Stimulated activated naive CD8-positive, alpha-beta T cell treated with anti-CD3 and anti-CD28 coated beads, Interleukin-15, amount 100 ng/mL, for 72 hours (primary cell): ENCODE measurements around the gene EFNA2.

Source experiments
- ATAC-seq: fragments of 150-1000 bp; cut with Tn5 transposase; 2 replicates; pipeline ENCODE4 v1.10.0; 2021; ENCODE audit warnings: mild to moderate bottlenecking, moderate library complexity
- DNase-seq, 2 donors: peaks; one replicate each; pipeline ENCODE4 v3.0.0; 2021 to 2022
- H3K27ac Mint-ChIP-seq, 2 donors: one replicate each; pipeline ENCODE4 v1.8.0; 2022; ENCODE audit warnings: mild to moderate bottlenecking in 2 of 2, mixed read lengths in 2 of 2, moderate library complexity in 2 of 2
- H3K27me3 Mint-ChIP-seq: one replicate; pipeline ENCODE4 v1.8.0; 2022; ENCODE audit warnings: mixed read lengths
- H3K4me1 Mint-ChIP-seq: one replicate; pipeline ENCODE4 v1.8.0; 2022; ENCODE audit warnings: mild to moderate bottlenecking, mixed read lengths
- H3K4me3 Mint-ChIP-seq, 2 donors: one replicate each; pipeline ENCODE4 v1.8.0; 2022; ENCODE audit warnings: mild to moderate bottlenecking in 2 of 2, mixed read lengths in 2 of 2, moderate library complexity in 1 of 2
- H3K9me3 Mint-ChIP-seq, 2 donors: one replicate each; pipeline ENCODE4 v1.8.0; 2022; ENCODE audit warnings: mixed read lengths in 2 of 2

EFNA2 gene

GRCh38 chr19:1272423-1273262, 13.0 kb upstream of the EFNA2 start:
- peak overlapping the region; percentile 25 to 65 for H3K27ac Mint-ChIP-seq
- no peaks in the 10 kb centered on the region for H3K9me3 Mint-ChIP-seq
- peaks cover 87% of the 10 kb centered on the region for H3K4me1 Mint-ChIP-seq
- H3K27me3 Mint-ChIP-seq = no peaks in the 10 kb centered on the region
- no peak for ATAC-seq
- no peak for DNase-seq
- H3K4me3 Mint-ChIP-seq = peak overlapping the region; percentile 10 to 32

GRCh38 chr19:1273263-1274041, 12.2 kb upstream of the EFNA2 start:
- ATAC-seq = no peak
- Mint-ChIP-seq H3K4me3 (peak overlapping the region; percentile 82 to 83), H3K27ac (peak overlapping the region in 1 of 2 donors; percentile 64), H3K4me1 (peaks cover 86% of the 10 kb centered on the region), H3K9me3 (no peaks in the 10 kb centered on the region), H3K27me3 (no peaks in the 10 kb centered on the region)
- no peak for DNase-seq

GRCh38 chr19:1274081-1274851, 11.4 kb upstream of the EFNA2 start:
- Mint-ChIP-seq H3K4me1 (peaks cover 84% of the 10 kb centered on the region), H3K27ac (peak overlapping the region in 1 of 2 donors; percentile 64)
- ATAC-seq = no peak

GRCh38 chr19:1274852-1275259, 10.8 kb upstream of the EFNA2 start:
- H3K9me3 Mint-ChIP-seq = no peaks in the 10 kb centered on the region
- no peaks in the 10 kb centered on the region for H3K27me3 Mint-ChIP-seq
- peak overlapping the region; percentile 82 to 83 for H3K4me3 Mint-ChIP-seq
- DNase-seq (no peak), ATAC-seq (peak; percentile 1)
- peaks cover 89% of the 10 kb centered on the region for H3K4me1 Mint-ChIP-seq
- peak overlapping the region in 1 of 2 donors; percentile 54 for H3K27ac Mint-ChIP-seq

More at GRCh38 chr19:1274081-1274851, 11.4 kb upstream of the EFNA2 start:
- DNase-seq = no peak
- Mint-ChIP-seq H3K9me3 (no peaks in the 10 kb centered on the region), H3K4me3 (peak overlapping the region; percentile 82 to 83), H3K27me3 (no peaks in the 10 kb centered on the region)

- peak; percentile 94 to 97 for DNase-seq
- Mint-ChIP-seq H3K4me3 (peak within 1 kb of the TSS; percentile 82 to 83), H3K27ac (peak within 1 kb of the TSS; percentile 93 to 95), H3K27me3 (no peaks in the 10 kb centered on the region), H3K9me3 (no peaks in the 10 kb centered on the region), H3K4me1 (peaks cover 89% of the 10 kb centered on the region)
- ATAC-seq = peak; percentile 91
Measured at GRCh38 chr19:1275260-1275975, 10.3 kb upstream of the EFNA2 start, which contains the start of gene FAM174C. FAM174C (plus strand) TSS chr19:1275530; CDS start chr19:1275550, 20 bp downstream.

GRCh38 chr19:1275976-1276627, 9.6 kb upstream of the EFNA2 start:
- H3K4me1 Mint-ChIP-seq = peaks cover 84% of the 10 kb centered on the region
- DNase-seq (no peak), ATAC-seq (no peak)
- H3K27ac Mint-ChIP-seq = peak overlapping the region; percentile 93 to 95
- no peaks in the 10 kb centered on the region for H3K9me3 Mint-ChIP-seq
- no peaks in the 10 kb centered on the region for H3K27me3 Mint-ChIP-seq
- peak overlapping the region; percentile 78 to 81 for H3K4me3 Mint-ChIP-seq

- DNase-seq (no peak), ATAC-seq (no peak)
- H3K27ac Mint-ChIP-seq = peak overlapping the region; percentile 79 to 93
- no peaks in the 10 kb centered on the region for H3K9me3 Mint-ChIP-seq
- H3K4me3 Mint-ChIP-seq = peak overlapping the region; percentile 78 to 81
- peaks cover 79% of the 10 kb centered on the region for H3K4me1 Mint-ChIP-seq
- H3K27me3 Mint-ChIP-seq = peaks cover 3% of the 10 kb centered on the region
Measured at GRCh38 chr19:1276628-1277022, 9.0 kb upstream of the EFNA2 start.

GRCh38 chr19:1277061-1277460, 8.6 kb upstream of the EFNA2 start:
- H3K4me1 Mint-ChIP-seq = peaks cover 74% of the 10 kb centered on the region
- no peak for DNase-seq

GRCh38 chr19:1278074-1278473, 7.6 kb upstream of the EFNA2 start:
- no peak for ATAC-seq
- Mint-ChIP-seq H3K4me3 (peak overlapping the region; percentile 3 to 39), H3K27ac (no peak overlapping the region), H3K4me1 (peaks cover 64% of the 10 kb centered on the region), H3K9me3 (no peaks in the 10 kb centered on the region), H3K27me3 (peaks cover 7% of the 10 kb centered on the region)
- no peak for DNase-seq

More at GRCh38 chr19:1277061-1277460, 8.6 kb upstream of the EFNA2 start:
- no peak for ATAC-seq
- Mint-ChIP-seq H3K27ac (peak overlapping the region; percentile 79 to 93), H3K9me3 (no peaks in the 10 kb centered on the region), H3K4me3 (peak overlapping the region; percentile 78 to 81), H3K27me3 (peaks cover 7% of the 10 kb centered on the region)

GRCh38 chr19:1278713-1279660, 6.7 kb upstream of the EFNA2 start:
- H3K27me3 Mint-ChIP-seq = peaks cover 12% of the 10 kb centered on the region
- H3K27ac Mint-ChIP-seq = peak overlapping the region in 1 of 2 donors; percentile 74
- peaks cover 55% of the 10 kb centered on the region for H3K4me1 Mint-ChIP-seq
- ATAC-seq (no peak), DNase-seq (no peak)
- no peaks in the 10 kb centered on the region for H3K9me3 Mint-ChIP-seq
- H3K4me3 Mint-ChIP-seq = peak overlapping the region in 1 of 2 donors; percentile 33

GRCh38 chr19:1279782-1280341, 5.8 kb upstream of the EFNA2 start:
- Mint-ChIP-seq H3K27ac (no peak overlapping the region), H3K4me1 (peaks cover 48% of the 10 kb centered on the region), H3K27me3 (peaks cover 21% of the 10 kb centered on the region), H3K9me3 (no peaks in the 10 kb centered on the region), H3K4me3 (peak overlapping the region in 1 of 2 donors; percentile 17)
- ATAC-seq (peak; percentile 6), DNase-seq (peak; percentile 82 to 83)

GRCh38 chr19:1280636-1281568, 4.8 kb upstream of the EFNA2 start:
- Mint-ChIP-seq H3K4me1 (peaks cover 48% of the 10 kb centered on the region), H3K9me3 (no peaks in the 10 kb centered on the region), H3K4me3 (no peak overlapping the region), H3K27ac (no peak overlapping the region), H3K27me3 (peaks cover 27% of the 10 kb centered on the region)
- ATAC-seq (no peak), DNase-seq (no peak)
